ENCODE data around the gene ARSD.
"Not testable (repeated sequence)": the region's sequence is repeated elsewhere in the genome, so short reads cannot be mapped to it uniquely, and the experiment has no call there.

The ARSD gene

GRCh38 chrX:2910109-2910508 lies 19.0 kb downstream of the ARSD start:
- no peak for TF ChIP-seq CTCF (IDR thresholded peaks at IDR 0.05; ENCODE audit: extremely low read depth, missing control alignments)
- no peak for DNase-seq (ENCODE audit: low spot score)

GRCh38 chrX:2908125-2908685 lies 20.9 kb downstream of the ARSD start:
- DNase-seq (ENCODE audit: low spot score): no peak
- no peak for TF ChIP-seq CTCF (IDR thresholded peaks at IDR 0.05; ENCODE audit: extremely low read depth, missing control alignments)

- TF ChIP-seq CTCF (IDR thresholded peaks at IDR 0.05; ENCODE audit: extremely low read depth, missing control alignments): no peak
- no peak for DNase-seq (ENCODE audit: low spot score)
Observed at GRCh38 chrX:2907295-2907694, 21.8 kb downstream of the ARSD start.

- no peak for TF ChIP-seq CTCF (IDR thresholded peaks at IDR 0.05; ENCODE audit: extremely low read depth, missing control alignments)
- DNase-seq (ENCODE audit: low spot score): no peak
Observed at GRCh38 chrX:2903366-2903765, 25.8 kb downstream of the ARSD start.

GRCh38 chrX:2902841-2903240 lies 26.3 kb downstream of the ARSD start:
- no peak for TF ChIP-seq CTCF (IDR thresholded peaks at IDR 0.05; ENCODE audit: extremely low read depth, missing control alignments)
- DNase-seq (ENCODE audit: low spot score): no peak

GRCh38 chrX:2901367-2902036 lies 27.6 kb downstream of the ARSD start:
- DNase-seq (ENCODE audit: low spot score): no peak
- no peak for TF ChIP-seq CTCF (IDR thresholded peaks at IDR 0.05; ENCODE audit: extremely low read depth, missing control alignments)

- TF ChIP-seq CTCF (IDR thresholded peaks at IDR 0.05; ENCODE audit: extremely low read depth, missing control alignments): no peak
- no peak for DNase-seq (ENCODE audit: low spot score)
Observed at GRCh38 chrX:2898846-2899512, 30.2 kb downstream of the ARSD start.

- DNase-seq (ENCODE audit: low spot score): not testable (repeated sequence)
Observed at GRCh38 chrX:2897690-2898623, 31.2 kb downstream of the ARSD start.

Measured in GM20000 (cell line).